ENCODE data around the gene DNAAF5.
A peak's percentile ranks its signal among the peaks of the same experiment; 100 is the strongest.

DNAAF5 gene

GRCh38 chr7:727806-728460 is 1.4 kb downstream of the DNAAF5 start:
- Histone ChIP-seq H3K4me1 (ENCODE audit: insufficient read depth, low read length) (peaks cover 13% of the 10 kb centered on the region), H3K4me3 (ENCODE audit: low read length) (peak overlapping the region; percentile 72), H2AFZ (ENCODE audit: low read depth, low read length) (no peak overlapping the region), H3K9me3 (ENCODE audit: low read length) (peaks cover 3% of the 10 kb centered on the region), H3K36me3 (ENCODE audit: insufficient read depth, low read length) (peaks cover 31% of the 10 kb centered on the region), H3K27me3 (ENCODE audit: insufficient read depth, low read length) (no peaks in the 10 kb centered on the region)

- H3K4me3 ChIP-seq (ENCODE audit: low read length) = no peak overlapping the region
Measured at GRCh38 chr7:728602-729001, 2.1 kb downstream of the DNAAF5 start.

GRCh38 chr7:729140-730000 is 2.9 kb downstream of the DNAAF5 start:
- H2AFZ ChIP-seq (ENCODE audit: low read depth, low read length) = no peak overlapping the region
- H3K9me3 ChIP-seq (ENCODE audit: low read length) = peaks cover 8% of the 10 kb centered on the region
- no peak overlapping the region for H3K4me3 ChIP-seq (ENCODE audit: low read length)
- H3K27me3 ChIP-seq (ENCODE audit: insufficient read depth, low read length) = no peaks in the 10 kb centered on the region
- H3K4me1 ChIP-seq (ENCODE audit: insufficient read depth, low read length) = peaks cover 13% of the 10 kb centered on the region
- H3K36me3 ChIP-seq (ENCODE audit: insufficient read depth, low read length) = peaks cover 31% of the 10 kb centered on the region

More at GRCh38 chr7:728602-729001, 2.1 kb downstream of the DNAAF5 start:
- Histone ChIP-seq H3K27me3 (ENCODE audit: insufficient read depth, low read length) (no peaks in the 10 kb centered on the region), H2AFZ (ENCODE audit: low read depth, low read length) (no peak overlapping the region), H3K36me3 (ENCODE audit: insufficient read depth, low read length) (peaks cover 31% of the 10 kb centered on the region), H3K9me3 (ENCODE audit: low read length) (peaks cover 3% of the 10 kb centered on the region), H3K4me1 (ENCODE audit: insufficient read depth, low read length) (peaks cover 13% of the 10 kb centered on the region)

- no peak overlapping the region for H3K4me3 ChIP-seq (ENCODE audit: low read length)
- H3K4me1 ChIP-seq (ENCODE audit: insufficient read depth, low read length) = peaks cover 12% of the 10 kb centered on the region
- peaks cover 16% of the 10 kb centered on the region for H3K9me3 ChIP-seq (ENCODE audit: low read length)
- H2AFZ ChIP-seq (ENCODE audit: low read depth, low read length) = no peak overlapping the region
- H3K36me3 ChIP-seq (ENCODE audit: insufficient read depth, low read length) = peaks cover 31% of the 10 kb centered on the region
- H3K27me3 ChIP-seq (ENCODE audit: insufficient read depth, low read length) = no peaks in the 10 kb centered on the region
Measured at GRCh38 chr7:730501-731439, 4.3 kb downstream of the DNAAF5 start.

- Histone ChIP-seq H3K9me3 (ENCODE audit: low read length) (peaks cover 16% of the 10 kb centered on the region), H2AFZ (ENCODE audit: low read depth, low read length) (no peak overlapping the region), H3K27me3 (ENCODE audit: insufficient read depth, low read length) (no peaks in the 10 kb centered on the region), H3K36me3 (ENCODE audit: insufficient read depth, low read length) (peaks cover 31% of the 10 kb centered on the region), H3K4me3 (ENCODE audit: low read length) (no peak overlapping the region), H3K4me1 (ENCODE audit: insufficient read depth, low read length) (peaks cover 8% of the 10 kb centered on the region)
Measured at GRCh38 chr7:731440-732085, 5.1 kb downstream of the DNAAF5 start.

- no peak overlapping the region for H3K4me3 ChIP-seq (ENCODE audit: low read length)
- H2AFZ ChIP-seq (ENCODE audit: low read depth, low read length) = no peak overlapping the region
- H3K36me3 ChIP-seq (ENCODE audit: insufficient read depth, low read length) = peaks cover 31% of the 10 kb centered on the region
- H3K4me1 ChIP-seq (ENCODE audit: insufficient read depth, low read length) = peaks cover 8% of the 10 kb centered on the region
- peaks cover 16% of the 10 kb centered on the region for H3K9me3 ChIP-seq (ENCODE audit: low read length)
- H3K27me3 ChIP-seq (ENCODE audit: insufficient read depth, low read length) = no peaks in the 10 kb centered on the region
Measured at GRCh38 chr7:732094-732541, 5.6 kb downstream of the DNAAF5 start.

- Histone ChIP-seq H3K4me1 (ENCODE audit: insufficient read depth, low read length) (peaks cover 8% of the 10 kb centered on the region), H3K27me3 (ENCODE audit: insufficient read depth, low read length) (no peaks in the 10 kb centered on the region), H3K36me3 (ENCODE audit: insufficient read depth, low read length) (peaks cover 31% of the 10 kb centered on the region), H3K9me3 (ENCODE audit: low read length) (peaks cover 16% of the 10 kb centered on the region), H3K4me3 (ENCODE audit: low read length) (no peak overlapping the region), H2AFZ (ENCODE audit: low read depth, low read length) (no peak overlapping the region)
Measured at GRCh38 chr7:732556-732955, 6.1 kb downstream of the DNAAF5 start.

GRCh38 chr7:734214-734613 is 7.7 kb downstream of the DNAAF5 start:
- no peak overlapping the region for H2AFZ ChIP-seq (ENCODE audit: low read depth, low read length)
- H3K36me3 ChIP-seq (ENCODE audit: insufficient read depth, low read length) = peaks cover 31% of the 10 kb centered on the region
- no peak overlapping the region for H3K4me3 ChIP-seq (ENCODE audit: low read length)
- no peaks in the 10 kb centered on the region for H3K4me1 ChIP-seq (ENCODE audit: insufficient read depth, low read length)
- peaks cover 16% of the 10 kb centered on the region for H3K9me3 ChIP-seq (ENCODE audit: low read length)
- H3K27me3 ChIP-seq (ENCODE audit: insufficient read depth, low read length) = no peaks in the 10 kb centered on the region

GRCh38 chr7:734808-735207 is 8.3 kb downstream of the DNAAF5 start:
- Histone ChIP-seq H3K4me3 (ENCODE audit: low read length) (no peak overlapping the region), H3K36me3 (ENCODE audit: insufficient read depth, low read length) (peaks cover 27% of the 10 kb centered on the region), H3K9me3 (ENCODE audit: low read length) (peaks cover 16% of the 10 kb centered on the region)

GRCh38 chr7:738241-738640 is 11.7 kb downstream of the DNAAF5 start:
- peaks cover 13% of the 10 kb centered on the region for H3K9me3 ChIP-seq (ENCODE audit: low read length)
- no peaks in the 10 kb centered on the region for H3K4me1 ChIP-seq (ENCODE audit: insufficient read depth, low read length)
- peaks cover 28% of the 10 kb centered on the region for H3K36me3 ChIP-seq (ENCODE audit: insufficient read depth, low read length)
- H3K4me3 ChIP-seq (ENCODE audit: low read length) = no peak overlapping the region
- H2AFZ ChIP-seq (ENCODE audit: low read depth, low read length) = no peak overlapping the region
- H3K27me3 ChIP-seq (ENCODE audit: insufficient read depth, low read length) = no peaks in the 10 kb centered on the region

More at GRCh38 chr7:734808-735207, 8.3 kb downstream of the DNAAF5 start:
- no peak overlapping the region for H2AFZ ChIP-seq (ENCODE audit: low read depth, low read length)
- no peaks in the 10 kb centered on the region for H3K4me1 ChIP-seq (ENCODE audit: insufficient read depth, low read length)
- H3K27me3 ChIP-seq (ENCODE audit: insufficient read depth, low read length) = no peaks in the 10 kb centered on the region

GRCh38 chr7:738723-739454 is 12.4 kb downstream of the DNAAF5 start:
- Histone ChIP-seq H3K9me3 (ENCODE audit: low read length) (peaks cover 13% of the 10 kb centered on the region), H3K4me1 (ENCODE audit: insufficient read depth, low read length) (no peaks in the 10 kb centered on the region), H3K36me3 (ENCODE audit: insufficient read depth, low read length) (peaks cover 31% of the 10 kb centered on the region), H3K4me3 (ENCODE audit: low read length) (no peak overlapping the region), H2AFZ (ENCODE audit: low read depth, low read length) (no peak overlapping the region), H3K27me3 (ENCODE audit: insufficient read depth, low read length) (no peaks in the 10 kb centered on the region)
